ENCODE measurements around the gene CCSER1. TPM values are rescaled to one million over a fixed set of nuclear protein-coding genes. Genes with fewer than 3 reads are reported as not detected.

CCSER1 gene
- polyA plus RNA-seq, 1 donor from 2014 or later, result 20.8 TPM

DNA sequence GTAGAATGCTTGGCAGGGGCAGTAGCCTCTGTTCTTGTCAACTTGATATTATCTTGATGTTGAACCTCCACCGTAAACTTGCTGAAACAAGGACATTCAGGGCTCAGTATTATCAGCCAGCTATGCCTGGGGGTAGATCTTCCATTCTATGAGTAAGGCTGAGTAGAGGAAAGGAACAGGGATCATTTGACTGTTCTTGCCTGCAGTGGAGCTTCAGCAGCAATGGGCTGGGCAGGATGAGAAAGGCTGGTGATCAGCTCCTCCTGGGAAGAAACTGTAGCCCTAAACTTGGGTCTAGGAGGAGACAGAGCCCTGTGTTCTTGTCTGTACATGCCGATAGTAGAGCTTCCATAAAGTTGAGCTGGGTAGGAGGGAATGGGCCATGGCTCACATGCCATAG, 127.2 kb downstream of the CCSER1 start:
- peaks cover 3% of the 10 kb centered on the region for H3K79me2 ChIP-seq (replicated peaks; ENCODE audit: insufficient read depth, low read length)
- no peaks in the 10 kb centered on the region for H4K20me1 ChIP-seq (ENCODE audit: insufficient read depth)
- no peak overlapping the region for H2AFZ ChIP-seq (ENCODE audit: low read depth, low read length)
- no peak overlapping the region for H3K4me2 ChIP-seq (ENCODE audit: low read length)
- no peak overlapping the region for H3K27ac ChIP-seq (ENCODE audit: low read length)
- no peaks in the 10 kb centered on the region for H3K36me3 ChIP-seq (ENCODE audit: insufficient read depth, low read length)
- no peak overlapping the region for H3K4me3 ChIP-seq (ENCODE audit: low read length)
- TF ChIP-seq POLR2AphosphoS5 (IDR thresholded peaks at IDR 0.05) (no peak), REST (IDR thresholded peaks at IDR 0.05; ENCODE audit: borderline replicate concordance) (no peak), SMC3 (conservative IDR thresholded peaks at IDR 0.05; ENCODE audit: poor library complexity) (no peak), EZH2 (IDR thresholded peaks at IDR 0.05; ENCODE audit: borderline replicate concordance, insufficient read depth, low read length, poor library complexity, severe bottlenecking) (no peak), MXI1 (conservative IDR thresholded peaks at IDR 0.05; ENCODE audit: poor library complexity, severe bottlenecking) (no peak)
- H3F3A ChIP-seq (ENCODE audit: insufficient read depth, low read length, poor library complexity, severe bottlenecking), result no peaks in the 10 kb centered on the region
- H3K27me3 ChIP-seq (ENCODE audit: insufficient read depth, low read depth, low read length), result no peaks in the 10 kb centered on the region
- no peaks in the 10 kb centered on the region for H3K9me3 ChIP-seq (ENCODE audit: low read length)
- H3K9me2 ChIP-seq (ENCODE audit: insufficient read depth, low read length), result peaks cover 3% of the 10 kb centered on the region
- H3K9ac ChIP-seq (ENCODE audit: low read length), result no peak overlapping the region

DNA sequence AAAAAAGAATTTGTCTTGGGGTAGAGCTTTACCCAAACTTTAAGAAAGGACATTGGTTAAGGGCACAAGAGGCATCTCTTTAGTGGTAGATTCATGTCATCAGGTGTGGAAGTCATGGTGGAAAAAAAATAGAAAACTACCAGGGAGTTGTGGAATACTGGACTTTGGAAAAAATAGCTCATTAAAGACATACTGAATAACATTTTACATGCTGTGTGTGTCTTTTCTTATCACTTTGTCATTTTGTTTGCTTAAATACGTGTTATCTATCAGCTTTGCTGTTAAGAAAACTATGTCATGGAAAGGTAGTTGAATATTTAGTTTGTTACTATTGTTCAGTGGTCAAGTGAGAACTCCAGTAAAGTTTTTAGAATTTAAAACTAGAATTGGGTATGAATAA, 147.0 kb downstream of the CCSER1 start:
- Histone ChIP-seq H3F3A (ENCODE audit: insufficient read depth, low read length, poor library complexity, severe bottlenecking) (no peaks in the 10 kb centered on the region), H3K4me3 (ENCODE audit: low read length) (no peak overlapping the region), H3K36me3 (ENCODE audit: insufficient read depth, low read length) (no peaks in the 10 kb centered on the region), H3K9ac (ENCODE audit: low read length) (no peak overlapping the region), H3K27me3 (ENCODE audit: insufficient read depth, low read depth, low read length) (no peaks in the 10 kb centered on the region), H4K20me1 (ENCODE audit: insufficient read depth) (no peaks in the 10 kb centered on the region), H2AFZ (ENCODE audit: low read depth, low read length) (no peak overlapping the region), H3K9me2 (ENCODE audit: insufficient read depth, low read length) (no peaks in the 10 kb centered on the region), H3K79me2 (replicated peaks; ENCODE audit: insufficient read depth, low read length) (peaks cover 3% of the 10 kb centered on the region), H3K9me3 (ENCODE audit: low read length) (no peaks in the 10 kb centered on the region), H3K27ac (ENCODE audit: low read length) (no peak overlapping the region), H3K4me2 (ENCODE audit: low read length) (no peak overlapping the region)
- no peak for TF ChIP-seq REST (IDR thresholded peaks at IDR 0.05; ENCODE audit: borderline replicate concordance)
- TF ChIP-seq RAD21 (conservative IDR thresholded peaks at IDR 0.05), result no peak
- TF ChIP-seq TAF1 (IDR thresholded peaks at IDR 0.05; ENCODE audit: low read depth), result no peak
- no peak for TF ChIP-seq SMC3 (conservative IDR thresholded peaks at IDR 0.05; ENCODE audit: poor library complexity)
- no peak for TF ChIP-seq EZH2 (IDR thresholded peaks at IDR 0.05; ENCODE audit: borderline replicate concordance, insufficient read depth, low read length, poor library complexity, severe bottlenecking)
- TF ChIP-seq POLR2AphosphoS5 (IDR thresholded peaks at IDR 0.05), result no peak
- TF ChIP-seq EP300 (conservative IDR thresholded peaks at IDR 0.05; ENCODE audit: poor library complexity, severe bottlenecking), result no peak
- TF ChIP-seq MXI1 (conservative IDR thresholded peaks at IDR 0.05; ENCODE audit: poor library complexity, severe bottlenecking), result no peak
- TF ChIP-seq, protein P1, sequence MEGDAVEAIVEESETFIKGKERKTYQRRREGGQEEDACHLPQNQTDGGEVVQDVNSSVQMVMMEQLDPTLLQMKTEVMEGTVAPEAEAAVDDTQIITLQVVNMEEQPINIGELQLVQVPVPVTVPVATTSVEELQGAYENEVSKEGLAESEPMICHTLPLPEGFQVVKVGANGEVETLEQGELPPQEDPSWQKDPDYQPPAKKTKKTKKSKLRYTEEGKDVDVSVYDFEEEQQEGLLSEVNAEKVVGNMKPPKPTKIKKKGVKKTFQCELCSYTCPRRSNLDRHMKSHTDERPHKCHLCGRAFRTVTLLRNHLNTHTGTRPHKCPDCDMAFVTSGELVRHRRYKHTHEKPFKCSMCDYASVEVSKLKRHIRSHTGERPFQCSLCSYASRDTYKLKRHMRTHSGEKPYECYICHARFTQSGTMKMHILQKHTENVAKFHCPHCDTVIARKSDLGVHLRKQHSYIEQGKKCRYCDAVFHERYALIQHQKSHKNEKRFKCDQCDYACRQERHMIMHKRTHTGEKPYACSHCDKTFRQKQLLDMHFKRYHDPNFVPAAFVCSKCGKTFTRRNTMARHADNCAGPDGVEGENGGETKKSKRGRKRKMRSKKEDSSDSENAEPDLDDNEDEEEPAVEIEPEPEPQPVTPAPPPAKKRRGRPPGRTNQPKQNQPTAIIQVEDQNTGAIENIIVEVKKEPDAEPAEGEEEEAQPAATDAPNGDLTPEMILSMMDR (IDR thresholded peaks at IDR 0.05; ENCODE audit: poor library complexity, severe bottlenecking), result no peak

Data from neural cell (in vitro differentiated cells).